NCI-H524 treated with DMSO at 0.1 percent for 48 hours (cell line): ENCODE results near the gene VSIG10L.

Experiments
- DNase-seq: peaks from one replicate; lab custom pipeline; 2025; lab: John Stamatoyannopoulos, UW

The VSIG10L gene

DNA sequence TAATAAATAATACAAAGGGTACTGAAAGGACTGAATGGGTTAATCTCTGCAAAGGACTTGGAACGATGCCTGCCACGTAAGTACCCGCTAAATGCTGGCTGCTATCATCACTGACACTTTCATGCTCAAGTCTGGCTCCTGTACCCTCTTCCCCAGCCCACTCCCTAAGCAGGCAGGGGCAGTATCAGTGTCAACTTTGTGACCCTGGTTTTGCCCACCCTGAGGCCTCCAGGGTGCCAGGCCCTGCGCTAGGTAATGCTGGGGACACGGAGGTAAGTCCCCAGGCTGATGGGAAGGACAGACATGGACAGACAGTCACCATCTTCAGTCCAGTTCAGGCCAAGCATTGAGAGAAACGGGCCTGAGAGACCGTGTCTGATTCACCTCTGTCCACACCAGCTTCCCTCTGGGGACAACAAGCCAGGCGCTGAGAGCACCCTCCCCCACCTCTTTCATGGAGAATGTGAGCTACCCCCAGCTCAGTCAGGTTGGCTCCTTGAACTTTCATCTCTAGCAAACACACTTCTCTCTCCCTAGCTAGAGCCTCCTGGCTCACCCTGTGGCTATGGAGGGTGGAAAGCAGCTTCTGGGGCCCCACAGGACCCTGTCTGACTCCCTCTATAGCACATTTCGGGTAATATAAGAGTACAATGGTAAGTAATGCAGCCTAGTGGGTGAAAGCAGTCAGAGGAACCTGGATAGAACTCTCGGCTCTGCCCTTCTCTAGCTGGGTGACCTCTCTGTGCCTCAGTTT is 23.4 kb upstream of the VSIG10L start:
- no peak for DNase-seq

DNA sequence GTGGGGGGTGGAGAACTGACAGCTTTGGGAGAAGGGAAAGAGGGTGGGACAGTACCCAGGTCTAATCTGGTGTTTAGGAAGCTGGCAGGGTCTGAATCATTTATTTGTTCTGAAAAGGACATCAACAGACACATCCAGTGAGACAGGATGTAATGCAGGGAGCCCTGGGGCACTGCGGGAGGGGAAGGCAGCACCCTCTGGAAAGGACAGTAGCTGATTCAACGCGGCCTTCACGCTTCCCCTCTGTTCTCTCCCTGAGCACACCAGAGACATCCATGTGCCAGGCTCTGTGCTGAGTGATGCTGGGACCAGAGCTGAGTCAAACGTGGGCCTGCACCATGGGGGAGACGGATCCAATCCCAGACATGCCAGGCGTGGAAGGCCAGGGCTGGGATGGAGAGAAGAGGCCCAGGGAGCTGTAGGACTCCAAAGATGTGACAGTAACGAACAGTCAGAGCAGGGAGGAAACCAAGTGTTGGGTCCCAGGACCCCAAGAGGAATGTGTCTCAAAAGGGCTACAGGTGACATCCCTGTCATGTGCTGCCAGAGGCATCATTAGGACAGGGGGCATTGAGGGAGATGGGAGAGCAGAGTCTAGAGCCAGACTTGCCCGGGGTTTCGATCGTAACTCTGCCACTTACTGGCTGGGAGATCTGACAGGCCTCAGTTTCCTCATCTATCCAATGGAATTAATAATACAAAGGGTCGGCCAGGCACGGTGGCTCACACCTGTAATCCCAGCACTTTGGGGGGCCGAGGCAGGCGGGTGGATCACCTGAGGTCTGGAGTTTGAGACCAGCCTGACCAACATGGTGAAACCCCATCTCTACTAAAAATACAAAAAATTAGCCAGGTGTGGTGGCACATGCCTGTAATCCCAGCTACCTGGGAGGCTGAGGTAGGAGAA is 22.5 kb upstream of the VSIG10L start:
- no peak for DNase-seq

DNA sequence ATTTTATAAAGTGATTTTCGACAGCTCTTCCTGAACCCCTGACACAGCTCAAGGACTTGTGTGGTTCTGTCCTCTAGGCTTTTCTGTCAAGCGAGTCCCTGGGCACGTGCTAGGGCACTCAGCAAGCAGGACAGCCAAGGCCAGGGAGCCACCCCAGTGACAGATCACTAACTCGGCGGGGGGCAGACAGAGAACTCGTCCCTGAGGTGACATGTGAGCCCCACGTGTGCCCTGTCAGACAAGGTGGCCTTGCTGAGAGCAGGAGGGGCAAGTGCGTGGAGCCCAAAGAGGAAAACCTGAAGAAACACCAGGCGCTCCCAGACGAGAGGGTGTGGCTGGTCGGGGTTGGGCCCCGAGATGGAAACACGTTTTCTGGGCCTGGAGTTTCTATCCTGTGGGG is 19.3 kb upstream of the VSIG10L start:
- DNase-seq, result no peak

DNA sequence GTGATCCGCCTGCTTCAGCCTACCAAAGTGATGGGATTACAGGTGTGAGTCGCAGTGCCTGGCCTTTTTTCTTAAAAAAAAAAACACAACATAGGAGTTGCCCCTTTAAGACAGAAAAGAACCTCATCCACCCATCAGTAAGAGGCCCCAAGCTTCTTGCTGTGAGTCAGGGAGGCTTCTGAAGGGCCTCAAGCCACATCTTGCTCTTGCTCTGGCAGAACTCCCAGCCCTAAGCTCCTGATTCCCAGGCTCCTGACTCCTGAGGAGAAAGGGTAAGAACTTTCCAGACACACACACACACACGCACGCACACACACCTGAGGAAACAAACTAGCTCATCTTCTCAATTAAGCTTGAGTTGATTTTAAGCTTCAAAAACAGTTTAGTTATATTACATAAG is 17.4 kb upstream of the VSIG10L start:
- no peak for DNase-seq

DNA sequence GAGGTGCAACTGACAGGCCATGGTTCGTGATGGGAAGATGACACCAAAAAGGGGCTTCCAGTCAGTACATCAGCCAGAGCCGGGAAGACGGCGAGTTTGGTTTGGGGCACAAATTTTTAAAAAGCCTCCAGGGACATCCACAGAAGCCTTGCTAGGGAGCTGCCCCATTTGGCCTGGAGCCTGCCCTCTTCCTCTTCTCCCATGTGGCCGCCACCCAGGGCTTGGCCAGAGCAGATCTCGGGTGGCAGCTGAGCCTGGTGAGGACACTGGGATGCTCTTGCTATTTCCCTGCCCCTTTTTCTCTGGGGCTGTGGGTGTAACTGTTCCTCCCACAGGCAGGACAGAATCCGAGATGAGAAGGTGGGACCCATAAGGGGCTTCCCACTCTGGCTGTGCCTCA is 16.0 kb upstream of the VSIG10L start:
- DNase-seq, result no peak

DNA sequence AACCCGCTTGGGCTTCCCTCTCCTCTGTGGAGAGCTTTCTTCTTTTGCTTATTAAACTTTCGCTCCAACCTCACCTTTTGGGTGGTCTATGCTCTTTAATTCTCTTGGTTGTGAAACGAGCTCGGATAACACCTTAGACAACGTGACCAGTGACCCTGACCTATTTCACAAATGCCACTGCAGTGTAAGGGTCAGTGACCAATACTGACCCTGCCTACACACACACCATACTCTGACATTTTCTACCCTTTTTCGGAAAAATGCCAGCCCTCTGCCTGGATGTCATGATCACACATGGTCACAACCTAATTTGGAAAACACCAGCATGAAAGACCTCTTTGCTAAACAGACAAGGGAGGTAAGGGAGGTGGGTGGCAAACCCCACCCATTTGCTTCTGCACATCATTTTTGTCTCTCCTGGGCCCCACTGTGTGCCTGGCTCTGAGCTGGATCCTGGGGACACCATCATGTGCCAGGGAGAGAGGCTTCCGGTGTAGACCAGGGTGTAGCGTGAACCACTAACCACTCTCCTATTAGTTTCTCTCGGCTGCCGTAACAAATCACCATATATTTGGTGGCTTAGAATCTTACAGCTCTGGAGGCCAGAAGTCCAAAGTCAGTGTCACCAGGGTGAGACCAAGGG is 14.3 kb upstream of the VSIG10L start:
- DNase-seq, result no peak

DNA sequence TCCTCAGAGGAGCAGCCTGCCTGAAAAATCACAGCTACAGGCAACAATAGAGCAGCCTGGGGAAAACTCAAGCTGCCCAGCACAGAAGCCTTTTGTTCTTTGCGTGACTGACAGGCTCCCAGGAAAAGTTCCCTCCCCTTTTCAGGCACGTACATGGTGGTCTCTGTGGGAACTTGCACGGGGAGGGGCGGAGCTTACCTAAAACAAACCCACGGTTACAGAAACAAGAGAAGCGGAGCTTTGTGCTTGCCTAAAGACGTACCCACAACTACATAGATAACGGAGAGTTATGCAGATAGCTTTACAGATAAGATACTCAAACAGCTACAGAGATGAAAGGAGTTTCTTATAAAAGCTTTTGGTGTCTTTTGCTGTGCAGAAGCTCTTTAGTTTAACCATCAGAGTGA is 12.8 kb upstream of the VSIG10L start:
- no peak for DNase-seq

DNA sequence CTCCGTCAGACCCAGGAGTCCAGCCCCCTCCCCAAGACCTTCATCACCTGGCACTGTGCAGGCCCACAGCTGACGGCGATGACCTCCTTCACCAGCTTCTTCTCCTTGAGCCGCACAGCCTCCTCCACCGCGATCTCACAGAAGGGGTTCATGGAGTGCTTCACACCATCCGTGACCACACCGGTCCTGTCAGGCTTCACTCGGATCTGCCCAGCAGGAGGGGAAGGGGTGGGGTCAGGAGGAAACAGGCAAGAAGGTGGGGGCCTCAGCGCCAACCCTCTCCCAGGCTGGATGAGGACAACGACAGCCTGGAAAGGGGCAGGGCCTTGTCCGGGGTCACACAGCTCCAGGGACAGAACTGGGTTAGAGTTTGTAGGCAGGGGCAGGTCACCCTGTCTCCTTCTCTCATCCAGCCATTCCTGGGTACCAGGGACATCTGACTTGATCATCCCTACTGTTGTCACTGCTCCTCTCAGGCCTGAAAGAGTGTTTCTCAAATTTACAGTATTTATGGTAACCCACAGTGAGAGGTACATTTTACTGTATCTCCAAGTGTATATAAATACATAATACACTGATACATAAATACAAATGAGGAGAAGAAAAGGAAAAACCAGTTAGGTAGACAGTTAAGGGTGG is 12.3 kb upstream of the VSIG10L start:
- DNase-seq, result no peak

DNA sequence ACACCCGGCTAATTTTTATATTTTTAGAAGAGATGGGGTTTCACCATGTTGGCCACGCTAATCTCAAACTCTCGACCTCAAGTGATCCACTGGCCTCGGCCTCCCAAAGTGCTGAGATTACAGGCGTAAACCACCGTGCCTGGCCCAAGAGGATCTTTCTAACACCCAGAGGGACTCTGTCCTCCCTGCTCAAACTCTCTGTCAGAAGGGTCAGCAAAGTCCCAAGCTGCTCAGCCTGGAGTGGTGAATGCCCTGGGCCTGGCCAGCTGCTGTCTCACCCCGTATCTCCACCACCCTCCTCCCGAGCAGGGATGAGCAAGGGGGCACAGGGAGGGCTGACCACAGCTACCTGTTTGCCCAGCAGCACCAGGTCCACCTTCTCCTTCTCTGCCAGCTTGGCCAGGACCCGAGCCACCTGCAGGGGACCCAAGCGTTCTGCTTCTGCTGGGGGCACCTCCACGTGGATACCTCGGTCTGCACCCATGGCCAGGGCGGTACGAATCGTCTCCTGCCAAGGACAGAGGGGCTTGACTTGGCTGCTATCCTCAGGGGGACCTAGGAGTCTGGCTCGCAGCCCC is 10.9 kb upstream of the VSIG10L start:
- DNase-seq, result no peak

DNA sequence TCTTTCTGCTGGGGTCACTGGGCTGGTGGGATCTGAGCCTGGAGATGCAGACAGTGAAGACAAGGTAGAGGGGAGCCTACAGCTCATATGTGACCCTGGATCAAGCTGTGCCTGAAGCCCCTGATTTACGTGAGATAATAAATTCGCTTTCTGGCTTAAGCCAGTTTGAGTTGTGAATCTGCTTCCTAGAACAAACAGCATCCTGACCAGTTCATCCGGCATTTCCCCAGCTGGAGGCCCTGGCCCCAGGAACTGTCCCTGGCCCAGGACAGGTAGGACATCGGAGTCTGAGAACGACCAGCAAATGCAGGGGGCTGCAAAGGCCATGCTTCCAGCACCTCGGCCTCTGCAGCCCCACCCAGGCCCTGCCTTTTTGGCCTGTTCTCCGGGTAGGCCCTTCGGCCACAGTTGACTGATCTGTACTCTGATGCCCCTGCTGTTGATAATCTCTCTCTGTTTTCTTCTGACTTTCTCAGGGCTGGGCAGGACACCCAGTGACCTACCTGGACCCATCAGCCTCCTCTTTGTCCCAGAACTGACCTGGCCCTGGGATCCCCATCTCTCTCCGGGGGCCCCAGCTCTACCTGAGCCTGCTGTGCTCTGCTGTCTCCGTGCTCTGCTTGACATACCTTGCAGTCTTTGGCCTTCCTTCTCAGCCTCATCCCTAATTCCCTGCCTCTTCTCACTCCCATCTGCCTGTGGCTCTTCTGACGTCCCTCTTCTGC is 9.5 kb upstream of the VSIG10L start:
- DNase-seq, result no peak

DNA sequence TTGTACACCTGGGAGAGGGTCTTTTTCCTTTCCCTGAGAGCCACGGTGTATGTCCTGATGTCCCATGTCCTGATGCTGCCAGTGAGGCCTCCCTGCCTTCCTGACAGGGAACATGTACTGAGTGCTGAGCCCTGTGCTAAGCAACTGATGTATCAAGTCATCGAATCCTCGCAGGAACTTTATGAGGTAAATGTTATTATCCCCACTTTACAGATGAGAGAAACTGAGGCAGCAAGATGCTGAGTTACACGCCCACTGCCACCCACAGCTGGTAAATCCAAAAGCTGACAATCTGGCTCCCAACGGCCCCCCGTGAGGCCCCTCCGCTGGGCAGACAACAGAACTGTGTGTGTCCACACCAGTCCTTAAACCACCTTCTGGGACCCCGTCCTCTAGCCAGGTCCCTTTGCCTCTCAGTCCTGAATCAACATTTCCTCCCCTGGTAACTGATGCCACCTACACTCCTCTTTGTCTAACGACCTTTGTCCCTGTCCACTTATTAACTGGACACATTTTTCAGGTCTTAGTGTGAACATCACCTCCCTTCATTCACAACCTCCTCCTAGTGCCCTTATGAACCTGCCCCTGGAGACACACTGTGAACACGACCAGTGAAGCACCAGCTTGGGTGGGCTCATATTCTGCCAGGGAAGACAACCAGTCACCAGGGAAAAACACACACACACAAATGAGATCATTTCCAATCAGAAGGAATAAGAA is 5.4 kb upstream of the VSIG10L start:
- no peak for DNase-seq

DNA sequence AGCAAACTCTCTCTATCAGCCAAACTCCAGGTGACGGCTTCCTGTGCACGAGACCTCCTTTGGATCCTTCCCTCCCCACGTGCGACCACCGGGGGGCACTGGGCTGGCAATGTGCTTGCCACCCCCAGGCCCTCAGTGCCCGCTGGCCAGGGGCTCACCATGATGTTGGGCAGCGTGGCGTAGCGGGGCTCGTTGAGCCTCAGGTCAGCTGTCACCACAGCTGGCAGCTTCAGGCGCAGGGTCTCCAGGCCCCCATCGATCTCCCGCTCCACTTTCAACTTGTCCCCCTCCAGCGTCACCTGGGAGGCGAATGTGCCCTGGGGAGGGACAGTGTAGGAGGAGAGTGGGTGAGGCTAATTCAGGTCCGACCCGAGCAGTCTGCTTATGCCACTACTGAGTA is 4.8 kb upstream of the VSIG10L start:
- no peak for DNase-seq

DNA sequence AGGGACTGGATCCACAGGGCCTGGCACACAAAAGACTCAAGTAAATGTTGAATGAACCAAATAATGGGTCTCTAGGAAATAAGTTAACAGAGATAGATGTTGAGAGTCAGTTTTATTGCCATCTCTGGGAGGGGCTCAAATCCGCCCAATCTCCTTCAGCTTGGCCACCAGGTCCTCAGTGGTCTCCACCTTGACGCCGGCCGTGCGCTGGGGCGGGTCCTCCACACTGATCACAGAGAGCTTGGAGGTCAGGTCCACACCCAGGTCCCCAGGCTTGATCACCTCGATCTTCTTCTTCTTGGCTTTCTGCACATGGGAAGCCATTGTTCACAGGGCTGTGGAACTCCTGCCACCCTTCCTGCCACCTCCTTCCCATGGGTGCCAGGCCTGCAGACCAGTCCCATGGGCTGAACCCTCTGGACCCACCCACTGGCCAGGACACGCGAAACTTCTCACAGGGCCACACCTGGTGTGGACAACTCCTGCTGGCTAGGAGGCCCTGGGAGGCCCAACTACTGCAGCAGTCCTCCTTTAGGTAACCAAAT is 3.2 kb upstream of the VSIG10L start:
- DNase-seq, result no peak

DNA sequence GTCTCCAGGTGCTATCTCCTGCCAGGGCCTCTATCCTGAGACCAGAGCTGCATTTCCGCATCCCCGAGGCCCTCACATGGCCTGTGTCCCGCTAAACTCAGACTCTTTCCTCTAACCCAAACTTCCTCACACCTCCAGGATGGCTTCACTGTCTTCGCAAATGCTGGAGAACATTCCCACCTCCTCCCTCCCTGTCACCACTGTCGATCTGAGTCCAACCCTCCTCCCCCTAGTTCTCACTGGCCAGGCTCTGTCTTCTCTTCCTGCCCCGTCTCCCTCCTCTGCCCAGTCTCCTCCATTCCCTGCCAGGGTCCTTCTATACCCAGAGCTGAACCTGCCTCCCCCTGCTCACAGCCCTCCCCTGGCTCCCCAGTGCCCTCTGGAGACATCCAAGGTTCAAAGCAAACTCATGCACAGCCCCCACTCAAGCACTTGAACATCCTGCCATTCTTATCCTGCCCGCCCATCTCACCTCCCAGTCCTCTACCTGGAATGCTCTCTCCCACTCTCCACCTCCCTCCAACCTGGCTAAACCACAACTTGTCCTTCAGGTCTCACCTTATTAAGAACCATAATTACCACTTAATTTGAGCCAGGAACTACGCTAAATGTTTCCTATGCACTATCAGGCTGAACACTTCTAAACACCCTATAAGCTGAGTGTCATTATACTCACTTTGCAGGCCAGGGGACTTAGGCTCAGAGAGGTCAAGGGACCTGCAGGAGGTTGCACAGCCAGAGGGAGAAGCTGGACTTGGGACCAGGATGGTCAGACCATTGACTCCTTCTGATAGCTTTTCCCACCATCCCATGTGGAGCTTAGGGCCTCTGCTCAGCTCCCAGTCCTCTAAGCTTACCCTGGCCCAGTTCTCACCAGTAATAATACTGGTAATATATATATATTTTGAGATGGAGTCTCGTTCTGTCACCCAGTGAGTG is 961 bp upstream of the VSIG10L start:
- DNase-seq, result no peak

DNA sequence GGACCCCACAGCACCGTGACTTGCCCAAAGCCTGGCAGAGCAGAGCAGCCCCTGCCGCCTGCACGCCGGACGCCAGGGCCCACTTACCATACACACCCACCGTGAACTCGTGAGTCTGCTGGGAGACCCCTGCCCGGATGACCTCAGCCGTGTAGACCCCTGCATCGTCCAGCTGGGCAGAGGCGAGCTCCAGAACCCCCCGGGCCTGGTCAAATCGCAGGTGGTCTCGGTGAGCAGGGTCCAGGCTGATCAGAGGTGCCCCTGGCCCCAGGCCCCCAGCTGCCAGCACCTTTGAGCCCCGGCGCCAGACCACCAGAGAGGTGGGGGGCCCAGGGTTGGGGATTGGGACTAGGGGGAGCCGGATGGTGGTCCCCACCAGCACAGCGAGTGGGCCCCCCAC is 873 bp downstream of the VSIG10L start:
- DNase-seq, result no peak

DNA sequence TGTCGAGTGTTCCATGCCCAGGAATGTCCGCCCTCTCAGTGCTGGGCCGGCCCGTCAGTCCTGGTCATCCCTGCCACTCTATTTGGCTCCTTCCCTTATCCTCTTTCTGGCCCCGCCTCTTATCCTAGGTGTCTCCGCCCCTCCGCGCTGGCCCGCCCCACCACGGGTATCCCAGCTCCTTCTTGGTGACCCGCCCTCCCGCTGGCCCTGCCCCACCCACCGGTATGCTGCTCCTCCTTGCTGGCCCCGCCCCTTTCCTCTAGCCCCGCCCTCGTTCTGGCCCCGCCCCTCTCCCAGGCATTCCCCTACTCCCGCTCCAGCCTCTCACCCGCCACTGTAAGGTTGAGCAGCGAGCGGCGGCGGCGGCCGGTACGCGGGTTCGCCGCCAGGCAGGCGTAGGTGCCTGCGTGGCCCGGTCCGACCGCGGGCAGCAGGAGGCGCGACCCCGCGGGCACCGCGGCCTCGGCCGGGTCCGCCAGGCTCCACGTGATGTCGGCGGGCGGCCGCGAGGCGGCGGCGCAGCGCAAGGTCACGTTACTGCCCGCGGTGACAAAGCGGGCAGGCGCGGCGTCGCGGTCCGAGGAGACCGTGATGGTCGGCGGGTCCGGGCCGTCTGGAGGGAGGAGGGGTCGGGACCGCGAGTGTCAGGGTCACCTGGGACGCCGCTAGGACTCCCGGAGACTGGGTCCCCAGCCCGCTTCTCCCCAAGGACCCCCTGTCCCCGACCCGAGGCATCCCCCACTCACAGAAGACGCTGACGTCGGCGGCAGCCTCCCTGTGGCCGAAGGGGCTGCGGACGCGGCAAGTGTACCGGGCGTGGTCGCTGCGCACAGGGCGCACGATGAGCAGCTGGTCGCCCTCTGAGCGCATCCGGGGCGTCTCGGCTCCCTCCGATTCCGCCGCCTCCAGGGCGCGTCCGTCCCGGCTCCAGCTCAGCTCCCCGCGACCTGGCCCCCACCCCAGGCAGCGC is 2.0 kb downstream of the VSIG10L start:
- no peak for DNase-seq

DNA sequence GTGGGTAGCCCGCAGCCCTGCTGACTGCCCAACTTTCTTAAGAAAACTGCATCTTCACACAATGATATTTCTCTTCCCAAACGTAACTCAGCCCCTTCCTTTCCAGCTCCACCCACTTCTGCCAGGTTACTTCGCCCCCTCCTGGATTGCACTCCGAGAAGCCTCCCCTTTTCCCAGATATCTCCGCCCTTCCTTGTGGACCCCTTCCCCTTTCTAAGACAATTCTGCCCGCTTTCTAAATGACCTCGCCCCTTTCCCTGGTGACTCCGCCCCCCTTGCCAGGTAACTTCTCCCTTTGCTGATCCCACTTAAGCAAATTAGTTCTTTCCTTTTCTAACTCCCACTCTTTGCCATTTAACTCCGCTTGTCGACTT is 2.6 kb downstream of the VSIG10L start:
- DNase-seq, result no peak
